Natural killer cell (primary cell): Measurements from ENCODE around the gene CASP10. TPM values are rescaled to one million over a fixed set of nuclear protein-coding genes. Genes with fewer than 3 reads are reported as not detected.
A peak's percentile ranks its signal among the peaks of the same experiment; 100 is the strongest.
"Not testable (repeated sequence)": the region's sequence is repeated elsewhere in the genome, so short reads cannot be mapped to it uniquely, and the experiment has no call there.

Experiments
- ATAC-seq, 3 donors: fragments of 150-1000 bp in 2 of 3; fragments of 200-7000 bp in 1 of 3; cut with Tn5 transposase; 1 replicate in 1 of 3; 2 replicates in 2 of 3; pipeline ENCODE4 v1.10.0; 2021; ENCODE audit warnings: mild to moderate bottlenecking in 2 of 3, moderate library complexity in 2 of 3
- DNase-seq, 2 donors: peaks; one replicate each; pipeline versions ENCODE4 v3.0.0 to v3.0.0-alpha.2; 2013 to 2021; ENCODE audit warnings: mixed read lengths in 1 of 2
- H3K27ac ChIP-seq: one replicate; pipeline ENCODE4 v1.5.1; 2013; ENCODE audit warnings: mild to moderate bottlenecking, low read length
- H3K27me3 ChIP-seq: one replicate; pipeline ENCODE4 v1.6.1; 2013; ENCODE audit warnings: low read length; ENCODE audit not compliant: control insufficient read depth, insufficient read depth
- H3K36me3 ChIP-seq: one replicate; pipeline ENCODE4 v1.6.1; 2013; ENCODE audit warnings: low read length; ENCODE audit not compliant: control insufficient read depth, insufficient read depth
- H3K4me1 ChIP-seq: one replicate; pipeline ENCODE4 v1.6.1; 2013; ENCODE audit warnings: low read length; ENCODE audit not compliant: control insufficient read depth, insufficient read depth
- H3K4me3 ChIP-seq: one replicate; pipeline ENCODE4 v1.5.1; 2013; ENCODE audit warnings: low read length
- H3K9me3 ChIP-seq: one replicate; pipeline ENCODE4 v1.6.1; 2013; ENCODE audit warnings: low read length; ENCODE audit not compliant: control insufficient read depth, insufficient read depth
- H3K27ac Mint-ChIP-seq, 2 donors: one replicate each; pipeline ENCODE4 v1.8.0; 2022; ENCODE audit warnings: mild to moderate bottlenecking in 2 of 2, mixed read lengths in 2 of 2, moderate library complexity in 1 of 2
- H3K27me3 Mint-ChIP-seq, 2 donors: one replicate each; pipeline ENCODE4 v1.8.0; 2022; ENCODE audit warnings: low read depth in 2 of 2, mixed read lengths in 2 of 2
- H3K36me3 Mint-ChIP-seq: one replicate; pipeline ENCODE4 v1.8.0; 2022; ENCODE audit warnings: mixed read lengths
- H3K4me1 Mint-ChIP-seq, 2 donors: one replicate each; pipeline ENCODE4 v1.8.0; 2022; ENCODE audit warnings: mixed read lengths in 2 of 2
- H3K4me3 Mint-ChIP-seq: one replicate; pipeline ENCODE4 v1.8.0; 2022; ENCODE audit warnings: mild to moderate bottlenecking, moderate library complexity, mixed read lengths
- H3K9me3 Mint-ChIP-seq, 2 donors: one replicate each; pipeline ENCODE4 v1.8.0; 2022; ENCODE audit warnings: mixed read lengths in 2 of 2
- CTCF ChIP-seq: fragments of 200-600 bp; IDR thresholded peaks from one replicate; pipeline ENCODE4 v1.8.0; 2022; ENCODE audit warnings: antibody characterized with exemption
- whole genome bisulfite sequencing: methylation state at CpG from one replicate; pipeline ENCODE4 v1.1.7; 2013; ENCODE audit warnings: missing lambda C conversion rate; ENCODE audit not compliant: insufficient coverage; 5-methylcytosine and 5-hydroxymethylcytosine counted together
- intact Hi-C: fragments of 100-400 bp; cut with micrococcal nuclease; formaldehyde crosslinking; loops from one replicate; pipeline ENCODE4 v1.14.2; 2022
- total RNA-seq, 4 donors: library from RNA; stranded (reverse); fragments of 120-200 nt in 1 of 4; gene quantifications; one replicate each; pipeline versions ENCODE4 v1.2.3 to v1.2.4, GENCODE V29; 2013 to 2022

The CASP10 gene
- total RNA-seq, 3 donors from 2014 or later (not counting 1 experiment from before 2014, with no cell fraction given), result 67.4 to 101 (median 75.3) TPM

GRCh38 chr2:201234663-201235135 is 51.8 kb downstream of the CASP10 start:
- intact Hi-C loops, result loop anchor here (10.0 kb wide), 1 partner anchor 50 kb away; no protein-coding TSS in a partner anchor
- Histone ChIP-seq H3K9me3 (no peaks in the 10 kb centered on the region), H3K27ac (peak overlapping the region; percentile 90), H3K27me3 (no peaks in the 10 kb centered on the region), H3K4me1 (peaks cover 44% of the 10 kb centered on the region), H3K36me3 (peaks cover 10% of the 10 kb centered on the region), H3K4me3 (peak overlapping the region; percentile 63)
- no peak for TF ChIP-seq CTCF
- peaks cover 66 to 67% of the 10 kb centered on the region in 2 donors for H3K4me1 Mint-ChIP-seq
- H3K4me3 Mint-ChIP-seq, result peak overlapping the region; percentile 93
- WGBS, result 40% methylated on average over 1 of the region's 3 CpGs
- no peak for DNase-seq
- H3K27ac Mint-ChIP-seq, result peak overlapping the region; percentile 97
- ATAC-seq, result no peak
- no peaks in the 10 kb centered on the region for H3K9me3 Mint-ChIP-seq
- H3K27me3 Mint-ChIP-seq, result no peaks in the 10 kb centered on the region
- peaks cover 5% of the 10 kb centered on the region for H3K36me3 Mint-ChIP-seq

- Histone ChIP-seq H3K27ac (peak overlapping the region; percentile 3), H3K27me3 (no peaks in the 10 kb centered on the region), H3K4me1 (peaks cover 44% of the 10 kb centered on the region), H3K36me3 (peaks cover 18% of the 10 kb centered on the region), H3K9me3 (no peaks in the 10 kb centered on the region), H3K4me3 (no peak overlapping the region)
- 21% methylated on average over 13 of the region's 14 CpGs for WGBS
- Mint-ChIP-seq H3K27ac (peak overlapping the region; percentile 90 to 97), H3K4me3 (peak overlapping the region; percentile 75), H3K27me3 (no peaks in the 10 kb centered on the region), H3K36me3 (peaks cover 19% of the 10 kb centered on the region), H3K9me3 (no peaks in the 10 kb centered on the region), H3K4me1 (peaks cover 63 to 65% of the 10 kb centered on the region in 2 donors)
- intact Hi-C loops, result loop anchor here (1.0 to 10.0 kb wide), 3 partner anchors 22 to 128 kb away; no protein-coding TSS in a partner anchor
- peak; percentile 72 for TF ChIP-seq CTCF
- ATAC-seq (peak; percentile 14 to 36 (median 22)), DNase-seq (peak; percentile 36 to 82)
These were observed 53.2 kb downstream of the CASP10 start for GRCh38 chr2:201235860-201236811.

- no peak for TF ChIP-seq CTCF
- peaks cover 26% of the 10 kb centered on the region for H3K36me3 Mint-ChIP-seq
- Histone ChIP-seq H3K9me3 (no peaks in the 10 kb centered on the region), H3K4me1 (peaks cover 39% of the 10 kb centered on the region), H3K4me3 (no peak overlapping the region), H3K27me3 (no peaks in the 10 kb centered on the region), H3K36me3 (peaks cover 25% of the 10 kb centered on the region), H3K27ac (no peak overlapping the region)
- WGBS, result 41% methylated on average over 4 of the region's 7 CpGs
- no peaks in the 10 kb centered on the region for H3K27me3 Mint-ChIP-seq
- intact Hi-C loops, result loop anchor here (10.0 kb wide), 1 partner anchor 47 kb away; no protein-coding TSS in a partner anchor
- ATAC-seq, result no peak
- peaks cover 57 to 60% of the 10 kb centered on the region in 2 donors for H3K4me1 Mint-ChIP-seq
- H3K27ac Mint-ChIP-seq, result peak overlapping the region in 1 of 2 donors; percentile 44
- no peak for DNase-seq
- H3K9me3 Mint-ChIP-seq, result no peaks in the 10 kb centered on the region
- no peak overlapping the region for H3K4me3 Mint-ChIP-seq
These were observed 54.7 kb downstream of the CASP10 start for GRCh38 chr2:201237486-201238123.

GRCh38 chr2:201239167-201239935 is 56.4 kb downstream of the CASP10 start:
- H3K4me3 ChIP-seq, H3K27me3 Mint-ChIP-seq, ATAC-seq, H3K9me3 Mint-ChIP-seq, H3K27me3 ChIP-seq, H3K9me3 ChIP-seq, H3K27ac ChIP-seq: not testable (repeated sequence)
- peaks cover 25% of the 10 kb centered on the region for H3K4me1 ChIP-seq
- H3K4me3 Mint-ChIP-seq, result peak overlapping the region; percentile 61
- peaks cover 28% of the 10 kb centered on the region for H3K36me3 ChIP-seq
- DNase-seq, result peak in 1 of 2 donors; percentile 26
- peak overlapping the region; percentile 81 to 89 for H3K27ac Mint-ChIP-seq
- H3K4me1 Mint-ChIP-seq, result peaks cover 43 to 46% of the 10 kb centered on the region in 2 donors
- peaks cover 26% of the 10 kb centered on the region for H3K36me3 Mint-ChIP-seq
- intact Hi-C loops, result loop anchor here (10.0 kb wide), 1 partner anchor 45 kb away; no protein-coding TSS in a partner anchor
- 93% methylated on average over 16 of the region's 21 CpGs for WGBS
